Thyroid gland (tissue), 4 donors: ENCODE data around the gene HELZ. TPM values are rescaled to one million over a fixed set of nuclear protein-coding genes. Genes with fewer than 3 reads are reported as not detected.

Experiments used
- DNase-seq, 2 donors: peaks; one replicate each; pipeline ENCODE4 v3.0.0-alpha.2; 2019
- H3K27ac ChIP-seq, 3 donors: fragments of 200-600 bp; sonication (generic); 1 replicate in 2 of 3; 2 replicates in 1 of 3; pipeline ENCODE4 v1.5.1; 2016 to 2019; ENCODE audit warnings: mild to moderate bottlenecking in 1 of 3, moderate library complexity in 1 of 3
- H3K27me3 ChIP-seq: fragments of 200-600 bp; sonication (generic); one replicate; pipeline ENCODE4 v1.5.1; 2019
- H3K36me3 ChIP-seq, 2 donors: fragments of 200-600 bp; sonication (generic); one replicate each; pipeline ENCODE4 v1.5.1; 2016 to 2019
- H3K4me1 ChIP-seq, 2 donors: fragments of 200-600 bp; sonication (generic); one replicate each; pipeline ENCODE4 v1.5.1; 2017 to 2019
- H3K4me3 ChIP-seq, 3 donors: fragments of 200-600 bp; sonication (generic); replicated peaks in 1 of 3; 1 replicate in 2 of 3; 2 replicates in 1 of 3; pipeline ENCODE4 v1.5.1; 2016; ENCODE audit warnings: mild to moderate bottlenecking in 1 of 3
- H3K9me3 ChIP-seq: fragments of 200-600 bp; sonication (generic); one replicate; pipeline ENCODE4 v1.5.1; 2017
- CTCF ChIP-seq, 6 experiments: fragments of 200-600 bp in 3 of 6; fragments of 450-650 bp in 3 of 6; sonication (generic) in 3 of 6; IDR thresholded peaks; one replicate each; pipeline ENCODE4 v1.5.1; 2016 to 2019; ENCODE audit warnings: antibody characterized with exemption in 6 of 6, mild to moderate bottlenecking in 2 of 6, inconsistent platforms in 1 of 6, moderate library complexity in 1 of 6
- POLR2A ChIP-seq, 2 donors: fragments of 450-650 bp; IDR thresholded peaks; one replicate each; pipeline ENCODE4 v1.6.1; 2017; ENCODE audit warnings: antibody characterized with exemption in 2 of 2, mild to moderate bottlenecking in 2 of 2, moderate library complexity in 1 of 2
- WGBS, 2 donors: methylation state at CpG; one replicate each; pipeline ENCODE4 v1.1.5; 2017; 5-methylcytosine and 5-hydroxymethylcytosine counted together
- intact Hi-C: fragments of 100-400 bp; cut with DNase I; formaldehyde crosslinking; loops from one replicate; pipeline ENCODE4 v1.15.1; 2023
- total RNA-seq, 4 donors: library from RNA; depleted of rRNA; stranded (reverse); fragments of >200 nt; gene quantifications; one replicate each; pipeline ENCODE4 v1.2.3, GENCODE V29; 2016

Gene HELZ
- total RNA-seq, 4 donors from 2014 or later: 63.4 to 134 (median 88.2) TPM

GRCh38 chr17:67066717-67067116 is 178.3 kb downstream of the HELZ start:
- H3K36me3 ChIP-seq: no peaks in the 10 kb centered on the region
- no peaks in the 10 kb centered on the region for H3K9me3 ChIP-seq
- intact Hi-C loops: no loop called here
- no peak for TF ChIP-seq CTCF (IDR thresholded peaks at IDR 0.05)
- no peak for TF ChIP-seq POLR2A (IDR thresholded peaks at IDR 0.05)
- 40 to 48% methylated on average over 2 of the region's 2 CpGs for WGBS, 2 donors
- H3K4me3 ChIP-seq: no peak overlapping the region
- DNase-seq: no peak
- H3K27me3 ChIP-seq: no peaks in the 10 kb centered on the region
- no peak overlapping the region for H3K27ac ChIP-seq
- H3K4me1 ChIP-seq: no peaks in the 10 kb centered on the region

- Histone ChIP-seq H3K27ac (no peak overlapping the region), H3K4me3 (no peak overlapping the region), H3K36me3 (no peaks in the 10 kb centered on the region), H3K4me1 (no peaks in the 10 kb centered on the region), H3K9me3 (no peaks in the 10 kb centered on the region), H3K27me3 (no peaks in the 10 kb centered on the region)
- DNase-seq: no peak
- WGBS, 2 donors: 79 to 81% methylated on average over 6 of the region's 6 CpGs
- no peak for TF ChIP-seq POLR2A (IDR thresholded peaks at IDR 0.05)
- TF ChIP-seq CTCF (IDR thresholded peaks at IDR 0.05): no peak
- intact Hi-C loops: no loop called here
Observed at GRCh38 chr17:67063141-67063540, 181.9 kb downstream of the HELZ start.

- TF ChIP-seq POLR2A (IDR thresholded peaks at IDR 0.05) (no peak), CTCF (IDR thresholded peaks at IDR 0.05) (no peak)
- 62 to 72% methylated on average over 6 of the region's 6 CpGs for WGBS, 2 donors
- DNase-seq: no peak
- Histone ChIP-seq H3K27ac (no peak overlapping the region), H3K36me3 (no peaks in the 10 kb centered on the region), H3K4me3 (no peak overlapping the region), H3K4me1 (no peaks in the 10 kb centered on the region), H3K9me3 (no peaks in the 10 kb centered on the region), H3K27me3 (no peaks in the 10 kb centered on the region)
- intact Hi-C loops: no loop called here
Observed at GRCh38 chr17:67059372-67059771, 185.6 kb downstream of the HELZ start.

- no peaks in the 10 kb centered on the region for H3K36me3 ChIP-seq
- TF ChIP-seq CTCF (IDR thresholded peaks at IDR 0.05): no peak
- 96 to 97% methylated on average over 8 of the region's 8 CpGs for WGBS, 2 donors
- H3K4me1 ChIP-seq: no peaks in the 10 kb centered on the region
- H3K9me3 ChIP-seq: no peaks in the 10 kb centered on the region
- intact Hi-C loops: no loop called here
- no peak overlapping the region for H3K27ac ChIP-seq
- no peak for DNase-seq
- H3K4me3 ChIP-seq: no peak overlapping the region
- no peaks in the 10 kb centered on the region for H3K27me3 ChIP-seq
Observed at GRCh38 chr17:67058036-67058435, 187.0 kb downstream of the HELZ start.

- Histone ChIP-seq H3K27me3 (no peaks in the 10 kb centered on the region), H3K9me3 (no peaks in the 10 kb centered on the region), H3K27ac (no peak overlapping the region), H3K4me3 (no peak overlapping the region), H3K36me3 (no peaks in the 10 kb centered on the region), H3K4me1 (no peaks in the 10 kb centered on the region)
- no peak for TF ChIP-seq CTCF (IDR thresholded peaks at IDR 0.05)
- no peak for TF ChIP-seq POLR2A (IDR thresholded peaks at IDR 0.05)
- intact Hi-C loops: no loop called here
- no peak for DNase-seq
- 89% methylated on average over 18 of the region's 18 CpGs for WGBS, 2 donors
Observed at GRCh38 chr17:67056746-67057490, 188.1 kb downstream of the HELZ start.
